Naive thymus-derived CD8-positive, alpha-beta T cell (primary cell): Measurements from ENCODE around the gene CD163L1. TPM values are rescaled to one million over a fixed set of nuclear protein-coding genes. Genes with fewer than 3 reads are reported as not detected.
"Not testable (repeated sequence)": the region's sequence is repeated elsewhere in the genome, so short reads cannot be mapped to it uniquely, and the experiment has no call there.

ENCODE experiments used
- ATAC-seq, 2 donors: fragments of 150-1000 bp; cut with Tn5 transposase in 1 of 2; sonication (Bioruptor Pico), chemical (Tn5 transposase) in 1 of 2; 1 replicate in 1 of 2; 2 replicates in 1 of 2; pipeline ENCODE4 v1.10.0; 2021; ENCODE audit warnings: mild to moderate bottlenecking in 2 of 2, moderate library complexity in 2 of 2
- POLR2A ChIA-PET: fragments of 350-600 bp; sonication (Branson Sonifier 250); formaldehyde crosslinking; loops from one replicate; lab custom pipeline; 2021; ENCODE audit warnings: antibody characterized with exemption; lab: Charles Lee
- DNase-seq, 10 donors: peaks; one replicate each; pipeline versions ENCODE4 v3.0.0 to v3.0.0-alpha.2; 2020 to 2022
- H3K27ac Mint-ChIP-seq, 10 donors: one replicate each; pipeline ENCODE4 v1.8.0; 2020 to 2022; ENCODE audit warnings: mild to moderate bottlenecking in 10 of 10, mixed read lengths in 10 of 10, moderate library complexity in 4 of 10, inconsistent platforms in 1 of 10
- H3K27me3 Mint-ChIP-seq, 5 donors: one replicate each; pipeline ENCODE4 v1.8.0; 2021 to 2022; ENCODE audit warnings: mixed read lengths in 5 of 5
- H3K36me3 Mint-ChIP-seq, 3 donors: one replicate each; pipeline ENCODE4 v1.8.0; 2020 to 2022; ENCODE audit warnings: mixed read lengths in 3 of 3, mild to moderate bottlenecking in 2 of 3, inconsistent platforms in 1 of 3
- H3K4me1 Mint-ChIP-seq, 4 donors: one replicate each; pipeline ENCODE4 v1.8.0; 2021 to 2022; ENCODE audit warnings: mixed read lengths in 4 of 4
- H3K4me3 Mint-ChIP-seq, 10 donors: one replicate each; pipeline ENCODE4 v1.8.0; 2020 to 2022; ENCODE audit warnings: mild to moderate bottlenecking in 10 of 10, mixed read lengths in 10 of 10, moderate library complexity in 6 of 10, inconsistent platforms in 1 of 10
- H3K9me3 Mint-ChIP-seq, 9 donors: one replicate each; pipeline ENCODE4 v1.8.0; 2020 to 2022; ENCODE audit warnings: mixed read lengths in 9 of 9, mild to moderate bottlenecking in 3 of 9, inconsistent platforms in 1 of 9, moderate library complexity in 1 of 9
- polyA plus RNA-seq, 3 donors: library from polyadenylated mRNA; unstranded; fragments of 300-500 nt; fragmentation: Illumina TruSeq; gene quantifications; one replicate each; pipeline ENCODE4 v1.2.3, GENCODE V29; 2021
- total RNA-seq, 8 experiments: library from RNA in 2 of 8; stranded (reverse) in 2 of 8; gene quantifications; one replicate each; pipeline ENCODE4 v1.2.3 and lab custom pipeline; 2021 to 2026

Gene CD163L1
- total and polyA plus RNA-seq, 5 experiments from 2014 or later: 0.33 to 2.9 TPM; not detected in 3

GRCh38 chr12:7441216-7441615 is 2.7 kb downstream of the CD163L1 start:
- H3K27me3 Mint-ChIP-seq: peaks cover 22 to 39% (median 37%) of the 10 kb centered on the region in 5 donors

GRCh38 chr12:7439579-7440505 is 4.1 kb downstream of the CD163L1 start:
- POLR2A ChIA-PET: interaction anchor here (0.9 kb wide), 1 partner anchor 201 kb away, joined by 3 read pairs; no protein-coding TSS in a partner anchor
- H3K4me3 Mint-ChIP-seq: peak overlapping the region; percentile 56 to 88 (median 71)
- peaks cover 22 to 39% (median 37%) of the 10 kb centered on the region in 5 donors for H3K27me3 Mint-ChIP-seq
- H3K36me3 Mint-ChIP-seq: peaks cover 0 to 2% (median 0%) of the 10 kb centered on the region in 3 donors
- ATAC-seq (peak; percentile 74 to 81), DNase-seq (peak in 5 of 10 donors; percentile 6 to 36 (median 17))
- peak overlapping the region in 7 of 10 donors; percentile 3 to 87 (median 71) for H3K27ac Mint-ChIP-seq
- peaks cover 0 to 10% (median 7%) of the 10 kb centered on the region in 9 donors for H3K9me3 Mint-ChIP-seq
- H3K4me1 Mint-ChIP-seq: peaks cover 4 to 6% (median 5%) of the 10 kb centered on the region in 4 donors

More at GRCh38 chr12:7441216-7441615, 2.7 kb downstream of the CD163L1 start:
- DNase-seq (no peak), ATAC-seq (no peak)
- H3K4me1 Mint-ChIP-seq: peaks cover 4 to 6% (median 5%) of the 10 kb centered on the region in 4 donors
- POLR2A ChIA-PET: no interaction called here
- H3K9me3 Mint-ChIP-seq: peaks cover 0 to 10% (median 7%) of the 10 kb centered on the region in 9 donors
- peak overlapping the region in 3 of 10 donors; percentile 5 to 53 (median 48) for H3K4me3 Mint-ChIP-seq
- no peak overlapping the region for H3K27ac Mint-ChIP-seq
- H3K36me3 Mint-ChIP-seq: peaks cover 0 to 2% (median 0%) of the 10 kb centered on the region in 3 donors

GRCh38 chr12:7438291-7438995 is 5.5 kb downstream of the CD163L1 start:
- H3K27ac Mint-ChIP-seq: peak overlapping the region in 1 of 10 donors; percentile 2
- peak overlapping the region in 3 of 10 donors; percentile 15 to 39 (median 30) for H3K4me3 Mint-ChIP-seq
- H3K9me3 Mint-ChIP-seq, DNase-seq, H3K4me1 Mint-ChIP-seq, ATAC-seq, POLR2A ChIA-PET, H3K36me3 Mint-ChIP-seq: not testable (repeated sequence)
- H3K27me3 Mint-ChIP-seq: peaks cover 22 to 39% (median 31%) of the 10 kb centered on the region in 5 donors

GRCh38 chr12:7437494-7437893 is 6.5 kb downstream of the CD163L1 start:
- H3K27me3 Mint-ChIP-seq: peaks cover 22 to 38% (median 31%) of the 10 kb centered on the region in 5 donors
- H3K36me3 Mint-ChIP-seq, H3K4me1 Mint-ChIP-seq, DNase-seq, ATAC-seq, H3K4me3 Mint-ChIP-seq, POLR2A ChIA-PET, H3K27ac Mint-ChIP-seq, H3K9me3 Mint-ChIP-seq: not testable (repeated sequence)

GRCh38 chr12:7434670-7435069 is 9.3 kb downstream of the CD163L1 start:
- H3K36me3 Mint-ChIP-seq: peaks cover 0 to 2% (median 0%) of the 10 kb centered on the region in 3 donors
- no peak overlapping the region for H3K4me3 Mint-ChIP-seq
- H3K27me3 Mint-ChIP-seq: peaks cover 12 to 25% (median 19%) of the 10 kb centered on the region in 5 donors
- H3K27ac Mint-ChIP-seq: no peak overlapping the region
- H3K9me3 Mint-ChIP-seq: peaks cover 0 to 7% (median 2%) of the 10 kb centered on the region in 9 donors
- DNase-seq: no peak
- peaks cover 2 to 3% (median 2%) of the 10 kb centered on the region in 4 donors for H3K4me1 Mint-ChIP-seq
- ATAC-seq: no peak
- POLR2A ChIA-PET: no interaction called here

- no peak overlapping the region for H3K4me3 Mint-ChIP-seq
- no peaks in the 10 kb centered on the region for H3K9me3 Mint-ChIP-seq
- no peak overlapping the region for H3K27ac Mint-ChIP-seq
- H3K4me1 Mint-ChIP-seq: no peaks in the 10 kb centered on the region
- DNase-seq: no peak
- POLR2A ChIA-PET: no interaction called here
- no peaks in the 10 kb centered on the region for H3K36me3 Mint-ChIP-seq
- H3K27me3 Mint-ChIP-seq: peaks cover 4 to 11% (median 7%) of the 10 kb centered on the region in 5 donors
- ATAC-seq: no peak
Measured at GRCh38 chr12:7433276-7433822, 10.6 kb downstream of the CD163L1 start.

GRCh38 chr12:7431993-7432685 is 11.8 kb downstream of the CD163L1 start:
- Mint-ChIP-seq H3K4me3 (no peak overlapping the region), H3K27ac (no peak overlapping the region), H3K36me3 (no peaks in the 10 kb centered on the region), H3K9me3 (no peaks in the 10 kb centered on the region), H3K4me1 (no peaks in the 10 kb centered on the region), H3K27me3 (peaks cover 1 to 10% (median 6%) of the 10 kb centered on the region in 5 donors)
- ATAC-seq (no peak), DNase-seq (no peak)
- POLR2A ChIA-PET: no interaction called here

GRCh38 chr12:7411343-7411742 is 32.6 kb downstream of the CD163L1 start:
- H3K36me3 Mint-ChIP-seq: no peaks in the 10 kb centered on the region
- no peak for DNase-seq
- H3K4me1 Mint-ChIP-seq: no peaks in the 10 kb centered on the region
- ATAC-seq: no peak
- POLR2A ChIA-PET: no interaction called here
- H3K9me3 Mint-ChIP-seq: peaks cover 0 to 2% (median 0%) of the 10 kb centered on the region in 9 donors
- H3K27me3 Mint-ChIP-seq: peaks cover 6 to 13% (median 8%) of the 10 kb centered on the region in 5 donors
- no peak overlapping the region for H3K27ac Mint-ChIP-seq
- no peak overlapping the region for H3K4me3 Mint-ChIP-seq

- H3K4me3 Mint-ChIP-seq: no peak overlapping the region
- no peaks in the 10 kb centered on the region for H3K9me3 Mint-ChIP-seq
- DNase-seq: no peak
- ATAC-seq: no peak
- H3K4me1 Mint-ChIP-seq: peaks cover 0 to 1% (median 0%) of the 10 kb centered on the region in 4 donors
- H3K27me3 Mint-ChIP-seq: peaks cover 5 to 24% (median 10%) of the 10 kb centered on the region in 5 donors
- H3K36me3 Mint-ChIP-seq: no peaks in the 10 kb centered on the region
- no peak overlapping the region for H3K27ac Mint-ChIP-seq
- POLR2A ChIA-PET: no interaction called here
Measured at GRCh38 chr12:7404275-7404674, 39.7 kb downstream of the CD163L1 start.

GRCh38 chr12:7403466-7403865 is 40.5 kb downstream of the CD163L1 start:
- DNase-seq (no peak), ATAC-seq (no peak)
- peaks cover 5 to 31% (median 14%) of the 10 kb centered on the region in 5 donors for H3K27me3 Mint-ChIP-seq
- no peak overlapping the region for H3K4me3 Mint-ChIP-seq
- no peaks in the 10 kb centered on the region for H3K9me3 Mint-ChIP-seq
- H3K27ac Mint-ChIP-seq: no peak overlapping the region
- POLR2A ChIA-PET: no interaction called here
- H3K36me3 Mint-ChIP-seq: no peaks in the 10 kb centered on the region
- peaks cover 0 to 1% (median 0%) of the 10 kb centered on the region in 4 donors for H3K4me1 Mint-ChIP-seq

- Mint-ChIP-seq H3K27ac (no peak overlapping the region), H3K4me1 (peaks cover 0 to 1% (median 0%) of the 10 kb centered on the region in 4 donors), H3K27me3 (peaks cover 4 to 22% (median 12%) of the 10 kb centered on the region in 5 donors), H3K9me3 (peaks cover 0 to under 1% (median 0%) of the 10 kb centered on the region in 9 donors), H3K4me3 (no peak overlapping the region), H3K36me3 (no peaks in the 10 kb centered on the region)
- ATAC-seq (no peak), DNase-seq (no peak)
- POLR2A ChIA-PET: no interaction called here
Measured at GRCh38 chr12:7399089-7399488, 44.9 kb downstream of the CD163L1 start.

- POLR2A ChIA-PET: no interaction called here
- DNase-seq: no peak
- H3K27ac Mint-ChIP-seq: no peak overlapping the region
- H3K4me1 Mint-ChIP-seq: peaks cover 0 to 1% (median 0%) of the 10 kb centered on the region in 4 donors
- H3K27me3 Mint-ChIP-seq: peaks cover 2 to 18% (median 12%) of the 10 kb centered on the region in 5 donors
- no peak for ATAC-seq
- H3K9me3 Mint-ChIP-seq: peaks cover 0 to 22% (median 4%) of the 10 kb centered on the region in 9 donors
- no peaks in the 10 kb centered on the region for H3K36me3 Mint-ChIP-seq
- no peak overlapping the region for H3K4me3 Mint-ChIP-seq
Measured at GRCh38 chr12:7396418-7396817, 47.5 kb downstream of the CD163L1 start.
